GM19328 (cell line): ENCODE data around the gene COMMD2.

Experiments used
- ATAC-seq: cut with Tn5 transposase; IDR thresholded peaks from one replicate; pipeline ENCODE4 v1.9.1; 2021; ENCODE audit warnings: mild to moderate bottlenecking, moderate library complexity; ENCODE audit not compliant: unreplicated experiment

The COMMD2 gene

GRCh38 chr3:149705416-149705815 lies 46.9 kb downstream of the COMMD2 start:
- ATAC-seq: no peak

DNA sequence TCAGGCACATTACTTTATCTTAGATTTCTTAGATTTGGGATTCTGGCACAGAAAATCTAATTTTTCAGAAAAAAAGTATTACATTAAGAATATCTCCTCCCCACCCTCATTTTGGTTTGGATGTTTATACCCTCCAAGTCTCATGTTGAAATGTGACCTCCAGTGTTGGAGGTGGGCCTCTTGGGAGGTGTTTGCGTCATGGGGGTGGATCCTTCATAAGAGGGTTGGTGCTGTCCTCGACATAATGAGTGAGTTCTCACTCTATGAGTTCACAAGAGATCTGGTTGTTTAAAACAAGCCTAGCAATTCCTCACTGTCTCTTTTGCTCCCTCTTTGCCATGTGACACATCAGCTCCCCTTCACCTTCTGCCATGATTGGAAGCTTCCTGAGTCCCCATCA lies 48.8 kb downstream of the COMMD2 start:
- no peak for ATAC-seq

GRCh38 chr3:149702691-149703441 lies 49.4 kb downstream of the COMMD2 start:
- ATAC-seq: no peak

- no peak for ATAC-seq
Observed at GRCh38 chr3:149701977-149702350, 50.3 kb downstream of the COMMD2 start.

DNA sequence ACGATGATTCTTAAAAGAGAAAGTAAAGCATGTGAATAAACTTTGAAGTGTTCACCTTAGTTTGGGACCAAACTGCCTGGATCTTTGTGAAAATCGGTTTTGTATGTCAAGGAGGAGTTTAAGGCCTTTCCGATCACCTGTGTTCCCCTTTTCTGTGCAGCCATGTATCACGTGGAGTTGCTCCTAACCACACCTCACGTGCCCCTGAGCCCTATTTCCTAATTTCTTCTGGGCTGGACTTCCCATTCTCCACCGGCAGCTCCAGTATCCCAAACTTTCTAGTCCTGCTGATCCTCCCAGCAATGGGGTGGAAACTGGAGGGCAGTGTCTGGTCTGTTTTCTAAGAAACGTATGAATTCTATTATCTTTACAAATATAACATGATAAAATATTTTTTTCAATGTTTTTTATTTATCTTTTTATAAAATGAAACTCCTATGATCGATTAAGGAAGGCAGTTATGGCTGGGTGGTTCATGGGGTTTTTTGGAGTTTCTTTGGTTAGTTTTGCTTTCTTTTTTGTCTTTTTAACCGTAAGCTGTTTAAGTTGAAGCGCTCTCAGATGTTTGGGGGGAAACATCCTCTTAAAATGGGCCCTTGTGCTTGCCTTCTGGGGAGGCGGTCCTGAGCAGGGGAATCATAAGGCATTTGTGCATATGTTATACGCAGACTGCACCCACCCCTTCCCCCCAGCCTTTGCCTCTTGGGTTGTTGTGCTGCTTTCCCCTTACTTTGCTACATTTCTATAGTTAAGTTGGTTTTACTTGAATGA lies 50.9 kb downstream of the COMMD2 start:
- no peak for ATAC-seq
